ENCODE results near the gene FGFR4.

The FGFR4 gene

DNA sequence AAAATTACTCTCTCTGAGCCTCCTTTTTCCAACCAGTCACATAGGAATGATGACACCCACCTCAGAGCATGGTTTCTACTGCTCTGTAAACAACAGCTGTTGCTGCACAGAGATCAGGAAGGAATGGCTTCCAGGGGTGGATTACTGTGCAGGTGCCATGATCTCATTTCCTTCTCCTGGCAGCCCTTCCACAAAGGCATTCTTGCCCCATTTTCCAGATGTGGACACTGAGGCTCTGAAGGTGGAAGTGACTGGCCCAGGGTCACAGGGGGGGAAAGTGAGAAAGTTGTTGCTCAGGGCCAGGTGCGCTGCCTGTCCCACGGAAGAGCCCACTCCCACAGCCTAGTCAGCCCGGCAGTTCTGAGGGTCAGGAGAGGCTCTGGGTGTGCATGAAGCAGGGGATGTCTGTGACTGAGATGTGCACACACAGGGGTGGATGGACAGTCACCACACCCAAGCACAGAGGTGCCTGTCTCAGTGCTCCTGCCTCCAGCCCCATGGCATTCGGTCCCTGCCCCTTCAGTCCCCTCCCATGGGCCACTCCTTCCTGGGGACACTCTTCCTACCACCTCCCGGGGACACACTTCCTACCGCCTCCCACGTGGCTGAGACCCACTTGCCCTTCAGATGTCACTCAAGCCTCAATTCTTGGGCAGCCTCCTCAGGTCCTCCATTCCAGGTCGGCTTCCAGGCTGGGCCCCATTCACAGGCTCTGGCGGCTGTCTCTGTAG lies 17.0 kb downstream of the FGFR4 start:
- no peak for DNase-seq

DNA sequence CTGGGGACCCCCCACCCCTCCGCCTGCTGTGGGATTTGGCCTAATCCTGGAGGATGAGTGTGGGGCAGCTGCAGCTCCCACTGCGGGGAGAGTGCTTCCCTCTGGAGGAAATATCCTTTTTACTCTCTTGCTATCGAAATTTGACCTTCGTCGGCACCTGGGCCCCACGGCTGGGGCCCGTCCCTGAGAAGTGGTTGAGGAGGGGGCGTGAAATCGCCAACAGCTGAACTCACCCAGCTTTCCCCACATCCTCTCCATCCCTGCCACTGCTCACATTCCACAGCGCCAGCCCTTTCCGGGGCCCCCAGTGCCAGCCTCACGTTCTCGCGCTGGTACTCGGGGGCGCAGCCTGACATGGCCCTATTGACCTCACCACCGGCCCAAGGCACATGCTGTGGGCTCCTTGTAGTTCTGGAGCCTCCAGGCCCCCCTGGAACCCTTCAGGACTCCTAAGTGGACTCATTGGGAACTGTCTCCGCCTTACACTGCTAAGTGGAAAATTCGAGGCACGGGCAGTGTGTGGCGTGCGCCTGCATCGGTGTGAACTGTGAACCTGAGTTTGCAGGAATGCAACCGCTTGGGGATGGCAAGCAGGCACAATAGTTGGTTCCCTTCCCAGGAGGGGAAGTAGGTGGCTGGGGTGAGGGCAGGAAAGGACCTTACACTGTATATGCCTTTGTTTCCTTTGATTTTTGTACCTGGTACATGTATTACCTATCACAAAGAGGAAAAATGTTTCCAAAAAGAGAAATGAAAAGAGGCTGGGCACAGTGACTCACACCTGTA lies 19.2 kb downstream of the FGFR4 start:
- DNase-seq: no peak

DNA sequence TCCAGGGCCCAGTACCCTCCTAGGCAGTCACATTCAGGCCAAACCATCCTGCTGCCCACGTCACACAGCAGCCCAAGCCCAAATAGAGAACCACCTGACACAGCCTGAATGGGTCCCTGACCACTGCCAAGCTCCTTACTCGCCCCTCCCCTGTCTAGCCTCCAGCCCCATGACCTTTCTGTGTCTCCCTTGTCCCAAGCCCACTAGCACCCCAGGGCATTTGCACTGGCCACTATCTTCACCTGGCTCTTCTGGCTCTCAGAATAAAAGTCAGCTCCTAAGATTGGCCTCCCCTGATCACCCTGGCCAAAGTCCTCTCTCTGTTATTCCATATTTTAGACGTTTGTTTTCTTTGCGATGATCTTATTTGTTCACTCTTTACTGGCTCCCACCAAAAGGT lies 20.4 kb downstream of the FGFR4 start:
- DNase-seq: no peak

DNA sequence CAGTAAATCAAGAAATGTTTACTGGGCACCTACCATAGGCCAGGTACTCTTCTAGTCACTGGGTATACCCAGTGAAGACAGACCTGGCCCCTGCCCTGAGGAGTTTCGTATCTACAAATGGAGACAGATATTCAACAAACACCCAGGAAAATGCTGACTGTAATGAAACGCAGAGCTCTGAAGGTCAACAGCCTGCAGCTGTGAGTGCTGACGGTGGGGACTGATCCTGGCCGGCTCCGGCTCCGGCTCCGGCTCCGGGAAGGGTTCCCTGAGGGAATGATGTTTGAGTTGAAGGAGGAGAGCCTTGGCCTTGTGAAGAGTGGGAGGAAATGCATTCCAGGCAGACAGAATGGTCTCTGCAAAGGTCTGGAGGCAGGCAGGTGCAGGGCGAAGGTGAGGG lies 23.1 kb downstream of the FGFR4 start:
- no peak for DNase-seq

DNA sequence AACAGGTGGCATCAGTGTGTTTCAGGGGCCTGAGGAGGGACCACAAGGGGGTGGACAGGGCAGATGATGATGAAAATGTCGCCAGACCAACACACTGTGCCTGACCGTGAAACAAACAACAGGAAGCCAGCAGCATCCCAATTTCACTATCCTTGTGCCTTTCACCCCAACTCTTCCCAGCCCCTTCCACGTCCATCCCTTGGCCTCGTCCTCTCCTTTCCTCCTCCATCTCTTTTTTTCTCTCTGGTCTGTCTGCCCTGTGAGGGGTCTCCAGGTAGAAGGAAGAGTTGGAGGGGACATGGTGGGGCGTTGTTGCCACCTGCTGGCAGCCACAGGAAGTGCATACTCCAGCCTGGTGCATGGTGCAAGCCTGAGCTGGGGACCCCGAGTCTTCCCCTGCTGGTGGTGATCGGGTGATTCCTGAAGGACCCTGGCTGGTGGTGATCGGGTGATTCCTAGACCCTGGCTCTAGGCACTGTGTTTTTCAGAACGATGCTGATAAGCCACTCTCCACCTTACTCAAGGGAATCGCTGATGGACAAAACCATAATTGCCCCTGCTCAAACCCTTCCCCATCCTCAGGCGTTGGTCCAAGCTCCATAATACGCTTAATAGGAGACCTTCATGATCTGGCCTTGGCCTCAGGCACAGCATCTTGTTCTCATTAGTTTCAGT lies 25.1 kb downstream of the FGFR4 start:
- no peak for DNase-seq

DNA sequence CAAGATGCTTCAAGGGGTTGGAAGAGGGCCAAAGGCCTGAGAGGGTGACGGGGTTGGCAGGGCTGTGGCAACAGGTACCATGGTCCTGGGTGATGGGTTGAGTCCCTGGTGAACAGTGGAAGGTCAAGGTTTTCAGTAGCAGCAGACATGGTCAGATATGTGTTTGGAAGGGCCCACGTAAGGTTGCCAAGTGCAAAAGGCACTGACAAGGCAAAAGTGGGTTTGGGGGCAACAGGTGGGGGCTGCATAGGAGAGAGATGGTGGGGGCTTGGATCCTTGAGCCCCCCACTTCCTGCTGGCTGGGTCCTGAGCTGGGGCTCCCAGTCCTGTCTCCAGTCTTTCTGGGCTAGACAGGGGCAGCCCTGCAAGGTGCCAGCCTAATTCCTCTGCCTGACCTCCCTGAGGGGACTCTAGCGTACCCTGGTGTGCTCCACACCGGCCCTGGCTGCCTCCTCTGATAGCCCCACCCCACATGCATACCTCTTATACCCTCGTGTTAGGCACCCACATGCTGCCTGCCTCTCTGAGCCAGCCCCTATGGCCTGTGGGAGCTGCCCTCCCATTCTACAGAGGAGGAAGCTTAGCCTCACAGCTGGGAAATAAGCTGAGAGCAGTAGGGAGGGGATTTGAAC lies 26.0 kb downstream of the FGFR4 start:
- DNase-seq: no peak

DNA sequence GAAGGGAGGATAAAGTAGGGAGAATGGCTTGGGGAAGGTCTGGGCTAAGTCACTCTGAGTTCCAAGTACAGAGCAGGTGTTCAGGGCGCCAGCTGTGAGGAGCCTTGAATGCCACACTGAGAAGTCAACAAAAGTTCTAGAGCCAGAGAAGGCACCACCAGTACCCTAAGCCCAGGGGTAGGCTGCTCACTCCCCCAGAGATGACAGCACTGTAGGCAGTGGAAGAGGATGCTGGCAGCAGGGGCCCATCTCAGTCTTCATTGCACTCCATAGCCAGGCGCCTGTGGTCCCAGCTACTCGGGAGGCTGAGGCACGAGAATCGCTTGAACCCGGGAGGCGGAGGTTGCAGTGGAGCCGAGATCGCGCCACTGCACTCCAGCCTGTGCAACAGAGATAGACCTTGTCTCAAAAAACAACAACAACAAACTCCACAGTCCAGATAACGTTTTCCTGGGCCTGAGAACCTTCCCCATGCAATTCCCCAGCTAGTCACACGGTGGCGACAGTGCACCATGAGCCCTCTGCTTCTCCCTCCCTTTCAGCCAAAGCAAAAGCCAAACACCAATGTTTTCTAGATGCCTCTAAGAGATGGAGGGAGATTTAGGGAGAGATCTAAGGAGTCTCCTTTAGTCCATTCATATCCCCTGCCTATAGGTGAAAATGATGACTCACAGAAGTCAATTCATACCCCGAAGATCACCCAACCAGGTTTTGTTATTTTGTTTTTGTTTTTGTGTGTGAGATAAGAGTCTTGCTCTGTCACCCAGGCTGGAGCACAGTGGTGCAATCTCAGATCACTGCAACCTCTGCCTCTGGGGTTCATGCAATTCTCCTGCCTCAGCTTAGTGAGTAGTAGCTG lies 27.1 kb downstream of the FGFR4 start:
- peak; percentile 80 for DNase-seq

DNA sequence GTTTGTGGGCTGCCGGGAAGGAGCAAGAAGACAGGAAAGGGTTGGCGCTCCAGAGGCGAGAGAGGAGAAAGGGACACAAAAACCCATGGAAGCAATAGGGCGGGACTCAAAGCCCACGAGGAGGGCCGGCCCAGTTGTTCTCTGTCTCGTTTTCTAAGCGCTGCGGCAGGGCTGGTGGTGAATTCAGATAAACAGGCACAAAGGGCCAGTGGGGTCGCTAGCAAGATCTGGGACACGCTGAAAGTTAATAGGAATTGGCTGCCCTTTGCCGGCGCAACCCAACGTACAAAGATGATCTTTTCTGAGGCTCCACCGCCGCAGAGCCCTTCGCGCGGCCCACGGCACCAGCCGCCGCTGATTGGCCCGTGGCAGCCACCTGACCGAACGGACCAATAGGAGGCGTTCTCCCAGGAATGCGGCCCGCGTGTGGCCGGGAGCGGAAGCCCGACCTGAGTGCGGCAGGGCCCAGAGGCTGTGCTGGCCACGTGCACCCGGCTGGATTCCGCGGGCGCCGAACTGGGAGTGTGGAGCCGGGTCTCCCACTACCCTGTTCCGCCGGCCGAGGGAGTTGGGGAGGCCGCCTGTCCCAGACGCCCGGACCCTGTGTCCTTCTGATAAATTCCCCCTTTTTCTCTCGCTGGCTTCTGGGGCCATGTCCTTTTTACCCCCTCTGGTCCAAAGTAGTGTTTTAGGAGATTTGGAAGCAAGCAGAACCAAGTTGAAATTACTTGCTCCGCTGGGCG lies 30.1 kb downstream of the FGFR4 start:
- DNase-seq: no peak

DNA sequence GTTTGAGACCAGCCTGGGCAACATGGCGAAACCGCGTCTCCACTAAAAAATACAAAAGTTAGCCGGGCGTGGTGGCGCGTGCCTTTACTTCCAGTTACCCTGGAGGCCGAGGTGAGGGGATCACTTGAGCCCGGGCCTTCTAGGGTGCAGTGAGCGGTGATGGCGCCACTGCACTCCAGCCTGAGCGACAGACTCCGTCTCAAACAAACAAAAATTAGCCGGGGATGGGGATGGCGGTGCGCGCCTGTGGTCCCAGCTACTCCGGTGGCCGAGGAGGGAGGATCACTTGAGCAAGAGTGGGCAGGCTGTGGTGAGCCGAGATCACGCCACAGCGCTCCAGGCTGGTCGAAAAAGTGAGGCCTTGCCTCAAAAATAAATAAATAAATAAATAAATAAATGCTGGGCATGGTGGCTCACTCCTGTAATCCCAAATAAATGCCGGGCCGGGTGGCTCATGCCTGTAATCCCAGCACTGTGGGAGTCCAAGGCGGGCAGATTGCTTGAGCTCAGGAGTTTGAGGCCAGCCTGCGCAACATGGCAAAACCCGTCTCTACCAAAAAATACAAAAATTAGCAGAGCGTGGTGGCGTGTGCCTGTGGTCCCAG lies 30.8 kb downstream of the FGFR4 start:
- no peak for DNase-seq

DNA sequence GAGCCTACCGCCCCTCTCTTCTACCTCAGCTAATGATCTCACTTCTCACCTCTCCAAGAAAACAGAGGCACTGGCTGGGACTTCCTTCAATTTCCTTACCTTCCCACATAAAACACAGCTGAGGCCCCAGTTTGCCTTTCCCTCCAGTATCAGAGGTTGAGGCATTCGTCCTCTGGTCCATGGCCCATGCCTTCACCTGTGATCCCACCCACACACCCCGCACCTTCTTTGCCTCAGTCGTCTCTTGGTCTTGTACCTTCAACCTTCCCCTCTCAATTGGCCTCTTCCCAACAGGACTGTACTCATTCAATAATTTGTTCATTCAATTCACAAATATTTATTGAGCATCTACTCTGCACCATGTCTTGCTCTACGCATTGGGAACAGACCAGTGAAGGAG lies 35.9 kb downstream of the FGFR4 start:
- no peak for DNase-seq

DNA sequence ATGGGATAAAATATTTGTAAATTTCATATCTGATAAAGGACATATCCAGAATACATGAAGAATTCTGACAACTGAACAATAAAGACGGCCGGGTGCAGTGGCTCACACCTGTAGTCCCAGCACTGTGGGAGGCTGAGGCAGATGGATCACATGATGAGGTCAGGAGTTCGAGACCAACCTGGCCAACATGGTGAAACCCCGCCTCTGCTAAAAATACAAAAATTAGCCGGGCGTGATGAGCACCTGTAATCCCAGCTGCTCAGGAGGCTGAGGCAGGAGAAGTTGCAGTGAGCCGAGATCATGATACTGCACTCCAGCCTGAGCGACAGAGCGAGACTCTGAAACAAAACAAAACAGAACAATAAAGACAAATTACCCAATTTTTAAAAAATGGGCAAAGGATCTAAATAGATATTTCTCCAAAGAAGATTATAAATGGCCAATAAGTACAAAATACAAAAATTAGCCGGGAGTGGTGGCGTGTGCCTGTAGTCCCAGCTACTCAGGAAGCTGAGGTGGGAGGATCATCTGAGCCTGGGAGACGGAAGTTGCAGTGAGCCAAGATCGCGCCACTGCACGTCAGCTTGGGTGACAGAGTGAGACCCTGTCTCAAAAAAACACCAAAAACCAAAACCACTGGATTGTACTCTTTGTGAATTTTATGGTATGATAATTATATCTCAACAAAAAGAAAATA lies 37.2 kb downstream of the FGFR4 start:
- no peak for DNase-seq

DNA sequence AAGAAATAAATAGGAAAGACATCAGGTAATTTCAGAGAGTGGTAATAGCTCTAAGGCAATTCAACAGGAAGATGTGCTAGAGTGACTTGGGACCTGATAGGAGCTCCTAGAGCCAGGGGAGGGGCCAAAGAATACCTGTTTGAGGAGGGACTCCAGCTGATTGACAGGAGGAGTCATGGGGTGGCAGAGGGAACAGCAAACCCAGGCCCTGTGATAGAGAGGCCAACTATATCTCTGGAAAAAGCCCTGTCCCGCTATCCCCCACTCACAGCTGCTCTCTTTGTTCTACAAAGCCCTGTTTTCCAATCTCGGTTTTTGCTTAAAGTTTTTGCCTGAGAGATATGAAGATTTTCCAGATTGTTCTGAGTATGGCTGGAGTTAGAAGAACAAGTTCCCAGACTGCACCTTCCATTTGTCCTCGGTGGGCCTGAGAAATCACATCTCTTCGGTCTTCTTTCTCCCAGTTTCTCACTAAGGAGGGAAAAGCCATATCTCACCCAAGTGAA lies 37.8 kb downstream of the FGFR4 start:
- DNase-seq: no peak

DNA sequence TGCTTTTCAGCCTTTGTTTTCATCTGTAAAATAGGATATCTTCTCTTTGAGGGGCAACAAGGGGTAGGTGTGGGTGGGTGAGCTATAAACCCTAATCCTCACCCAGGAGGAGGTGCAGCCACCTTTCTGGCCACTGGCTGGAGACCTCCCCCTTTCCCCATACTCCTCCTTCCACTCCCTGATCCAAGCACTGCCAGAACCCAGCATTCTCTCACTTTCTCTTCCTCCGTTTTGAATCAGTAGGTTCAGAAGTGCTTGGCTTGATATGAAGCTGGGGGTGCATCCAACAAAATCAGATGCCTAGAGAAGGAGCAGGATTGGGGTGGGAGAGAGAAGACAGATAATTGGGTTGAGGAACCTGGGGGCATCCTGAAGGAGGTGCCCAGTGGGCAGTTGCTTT lies 40.1 kb downstream of the FGFR4 start:
- DNase-seq: no peak

DNA sequence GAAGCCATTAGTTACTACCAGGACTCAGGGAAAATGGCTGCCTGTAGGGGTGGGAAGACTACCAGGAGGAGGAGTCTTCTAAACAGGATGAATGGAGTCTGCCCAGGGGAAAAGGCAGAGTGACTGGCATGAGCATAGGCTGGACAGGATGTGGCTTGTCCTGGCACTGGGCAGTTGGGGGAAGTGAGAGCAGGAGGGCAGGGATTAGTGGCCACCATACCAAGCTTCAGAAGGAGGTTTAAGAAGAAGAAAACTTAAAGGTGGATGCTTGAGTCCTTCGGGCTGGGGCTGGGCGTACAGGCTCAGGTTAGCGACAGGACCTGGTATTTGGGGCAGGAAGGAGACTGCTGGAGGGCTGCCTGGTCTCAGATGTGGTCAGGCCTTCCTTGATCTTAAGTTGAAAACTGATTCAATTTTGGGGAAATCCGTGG lies 41.9 kb downstream of the FGFR4 start:
- no peak for DNase-seq

DNA sequence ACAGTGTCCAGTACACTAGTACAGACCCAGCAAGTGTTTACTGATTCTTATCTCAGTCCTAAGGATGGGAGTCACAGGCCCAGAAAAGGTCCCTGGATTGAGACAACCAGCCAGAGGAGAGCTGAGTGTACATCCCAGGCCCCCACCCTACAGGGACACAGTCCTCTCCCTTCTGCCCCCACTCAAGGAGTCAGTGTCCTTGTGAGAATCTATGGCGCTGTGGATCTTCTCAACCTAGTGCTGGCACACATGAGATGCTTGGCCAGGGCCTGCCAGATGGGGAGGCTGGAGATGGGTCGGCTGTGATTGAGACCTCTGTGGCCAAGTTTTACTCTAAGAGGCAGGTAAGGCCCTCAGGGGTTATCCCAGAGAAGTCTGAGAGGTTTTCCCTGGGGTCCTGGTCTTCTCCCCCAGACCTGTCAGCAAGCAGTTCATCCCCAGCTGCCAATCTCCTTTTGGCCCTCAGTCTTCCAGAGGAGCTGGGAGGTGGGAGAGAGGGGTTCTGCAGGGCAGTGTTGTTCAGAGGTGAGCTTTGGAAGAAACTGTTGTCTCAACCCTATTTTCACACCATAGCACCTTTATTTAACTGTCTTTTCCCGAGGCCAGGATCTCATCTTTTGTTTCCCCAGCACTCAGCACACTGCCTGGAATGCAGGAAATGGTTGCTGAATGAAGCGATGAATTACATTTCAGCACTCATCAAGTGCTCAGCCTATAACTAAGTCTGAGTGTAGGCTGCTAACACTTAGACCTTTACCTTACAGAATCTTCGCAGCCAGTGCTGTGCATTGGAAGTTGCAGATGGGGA lies 43.7 kb downstream of the FGFR4 start:
- DNase-seq: no peak

DNA sequence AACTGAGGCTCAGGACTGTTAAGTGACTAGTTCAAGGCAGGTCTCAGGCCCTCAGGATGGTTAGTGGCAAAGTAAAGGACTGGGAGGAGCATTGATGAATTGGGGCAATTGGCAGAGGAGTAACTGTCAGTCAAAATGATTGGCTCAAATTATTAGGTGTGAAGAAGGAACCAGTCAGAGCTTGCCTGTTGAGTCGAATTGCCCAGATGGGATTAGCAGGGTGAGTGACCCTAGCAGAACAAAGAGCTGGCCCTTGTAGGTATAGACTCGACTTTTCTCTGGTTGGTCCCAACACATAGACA lies 44.3 kb downstream of the FGFR4 start:
- DNase-seq: no peak

DNA sequence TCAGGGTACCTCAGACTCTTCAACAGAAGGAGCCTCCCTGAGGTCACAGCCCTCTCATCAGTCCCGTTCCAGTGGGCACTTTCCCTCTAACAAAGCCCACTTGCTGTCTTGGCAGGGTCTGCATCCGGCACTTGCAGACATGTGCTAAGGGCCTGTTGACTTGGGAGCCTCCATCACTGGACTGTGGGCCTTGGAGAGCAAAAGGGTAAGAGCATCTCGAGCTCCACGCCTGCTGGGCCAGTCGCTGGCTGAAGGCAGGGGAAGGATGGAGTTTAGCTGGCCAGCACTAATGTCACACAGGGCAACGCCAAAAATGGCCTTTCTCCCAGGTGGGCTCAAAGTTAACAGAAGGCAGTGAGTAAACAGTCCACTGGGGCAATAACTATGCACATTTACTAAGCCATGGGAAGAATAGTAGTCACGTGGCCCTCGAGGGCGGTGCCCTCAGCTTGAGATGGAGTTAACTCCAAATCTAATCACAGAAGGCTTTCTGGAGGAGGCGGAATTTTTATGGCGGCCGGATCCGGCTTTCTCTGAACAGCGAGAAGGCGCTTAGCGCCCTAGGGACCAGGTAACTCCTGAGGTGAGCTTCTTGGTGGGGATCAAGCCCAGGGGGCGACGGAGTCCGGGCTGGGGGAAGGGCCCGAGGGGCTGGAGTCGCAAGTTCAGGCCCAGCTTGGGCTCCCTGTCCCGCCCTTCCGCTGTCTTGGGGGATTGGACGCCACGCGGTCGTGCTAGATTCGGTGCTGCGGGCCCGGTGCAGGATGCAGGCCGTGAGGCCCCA lies 44.8 kb downstream of the FGFR4 start:
- no peak for DNase-seq

DNA sequence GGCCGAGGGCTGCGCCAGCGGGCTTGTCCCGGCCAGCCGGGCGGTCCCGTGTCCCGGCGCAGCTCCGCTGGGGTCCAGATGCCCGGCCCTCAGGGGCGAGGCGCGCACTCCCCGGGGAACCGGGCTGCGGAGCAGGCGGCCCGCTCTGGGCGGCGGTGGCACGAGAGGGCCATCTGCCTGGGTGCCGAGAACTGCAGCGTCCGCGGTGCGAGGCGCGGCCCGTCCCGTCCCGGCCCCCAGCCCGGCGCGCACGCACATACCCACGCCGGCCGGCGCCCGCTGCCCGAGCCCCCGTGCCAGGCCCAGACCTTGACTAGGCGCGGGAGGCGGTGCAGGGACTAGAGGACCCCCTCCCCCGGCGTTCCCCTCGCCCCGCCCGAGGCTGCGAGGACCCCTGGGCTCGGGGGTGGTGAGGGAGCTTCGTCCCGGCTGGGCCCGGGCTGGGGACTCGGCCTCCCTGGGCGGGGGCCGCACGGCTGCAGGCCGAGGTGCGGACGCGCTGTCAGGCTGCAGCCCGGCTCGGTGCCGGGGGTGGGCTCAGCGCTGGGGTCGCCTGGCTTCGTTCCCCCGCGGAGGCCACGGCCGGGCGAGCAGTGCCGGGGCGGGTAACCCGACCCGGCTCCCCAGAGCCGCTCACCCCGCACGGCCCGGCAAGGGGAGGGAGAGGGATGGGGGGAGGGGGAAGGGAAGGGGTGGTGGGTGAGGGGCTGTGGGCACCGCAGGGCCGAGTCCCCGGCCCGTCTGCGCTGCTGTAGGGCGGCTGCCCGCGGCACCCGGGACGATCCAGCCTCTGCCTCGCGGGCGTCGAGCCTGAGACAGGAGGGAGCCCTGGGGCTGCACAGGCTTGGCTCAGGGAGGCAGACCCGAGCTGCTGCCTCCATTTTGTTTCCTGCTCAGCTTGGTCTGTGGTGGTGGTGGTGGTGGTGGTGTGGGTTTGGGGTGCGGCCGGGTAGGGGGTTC lies 45.7 kb downstream of the FGFR4 start:
- DNase-seq: no peak
